Mesothelial cell of epicardium (in vitro differentiated cells): ENCODE measurements around the gene CXXC5. TPM values are rescaled to one million over a fixed set of nuclear protein-coding genes. Genes with fewer than 3 reads are reported as not detected.

ENCODE experiments used
- DNase-seq, 2 experiments: peaks; one replicate each; pipeline ENCODE4 v3.0.0; 2021; ENCODE audit warnings: low spot score in 2 of 2; ENCODE audit not compliant: unreplicated experiment in 2 of 2
- H3K27ac Mint-ChIP-seq: 2 replicates; pipeline ENCODE4 v1.8.0; 2021; ENCODE audit warnings: mixed read lengths
- H3K27me3 Mint-ChIP-seq: 2 replicates; pipeline ENCODE4 v1.8.0; 2021; ENCODE audit warnings: low read depth, mixed read lengths
- H3K36me3 Mint-ChIP-seq: 2 replicates; pipeline ENCODE4 v1.8.0; 2021; ENCODE audit warnings: mixed read lengths
- H3K4me1 Mint-ChIP-seq: 2 replicates; pipeline ENCODE4 v1.8.0; 2021; ENCODE audit warnings: mixed read lengths
- H3K4me3 Mint-ChIP-seq: 2 replicates; pipeline ENCODE4 v1.8.0; 2021; ENCODE audit warnings: mild to moderate bottlenecking, moderate library complexity, mixed read lengths
- H3K9me3 Mint-ChIP-seq: 2 replicates; pipeline ENCODE4 v1.8.0; 2021; ENCODE audit warnings: mixed read lengths
- CTCF ChIP-seq: fragments of 200-600 bp; sonication (generic); IDR thresholded peaks from one replicate; pipeline ENCODE4 v1.5.0; 2021; ENCODE audit warnings: antibody characterized with exemption; ENCODE audit not compliant: unreplicated experiment
- total RNA-seq: library from RNA; stranded (reverse); gene quantifications from 3 replicates; pipeline ENCODE4 v1.2.1, GENCODE V29; 2021

The CXXC5 gene
- total RNA-seq, 1 donor from 2014 or later: 37.4 TPM

GRCh38 chr5:139671096-139671841 lies 23.1 kb downstream of the CXXC5 start:
- Mint-ChIP-seq H3K27me3 (no peaks in the 10 kb centered on the region), H3K9me3 (no peaks in the 10 kb centered on the region), H3K4me3 (no peak overlapping the region), H3K27ac (peak overlapping the region; percentile 85), H3K36me3 (no peaks in the 10 kb centered on the region), H3K4me1 (peaks cover 51% of the 10 kb centered on the region)
- DNase-seq: no peak
- no peak for TF ChIP-seq CTCF

- TF ChIP-seq CTCF: no peak
Measured at GRCh38 chr5:139675213-139675612, 27.1 kb downstream of the CXXC5 start.

DNA sequence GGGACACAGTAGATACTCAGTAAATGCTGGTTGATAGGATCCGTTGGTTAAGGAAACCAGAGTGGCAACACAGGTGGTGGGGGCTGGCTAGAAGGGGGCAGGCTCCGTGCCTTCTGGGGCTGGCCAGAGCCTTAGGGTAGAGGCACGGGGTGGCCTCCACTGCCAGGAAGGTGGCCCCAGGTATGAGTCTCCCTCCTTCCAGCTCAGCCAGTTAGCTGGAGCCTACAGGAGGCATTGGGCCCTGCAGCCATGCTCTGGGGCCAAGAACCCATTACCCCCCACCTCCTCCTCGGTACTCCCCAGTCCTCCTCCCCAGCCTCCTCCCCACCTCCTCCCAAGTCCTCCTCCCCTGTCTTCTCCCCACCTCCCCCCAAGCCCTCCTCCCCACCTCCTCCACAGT lies 27.7 kb downstream of the CXXC5 start:
- Mint-ChIP-seq H3K27me3 (no peaks in the 10 kb centered on the region), H3K4me1 (peaks cover 43% of the 10 kb centered on the region), H3K36me3 (peaks cover 7% of the 10 kb centered on the region), H3K9me3 (no peaks in the 10 kb centered on the region), H3K4me3 (no peak overlapping the region), H3K27ac (no peak overlapping the region)
- TF ChIP-seq CTCF: no peak
- DNase-seq: no peak

More at GRCh38 chr5:139675213-139675612, 27.1 kb downstream of the CXXC5 start:
- H3K4me3 Mint-ChIP-seq: no peak overlapping the region
- no peaks in the 10 kb centered on the region for H3K9me3 Mint-ChIP-seq
- H3K36me3 Mint-ChIP-seq: peaks cover 5% of the 10 kb centered on the region
- H3K4me1 Mint-ChIP-seq: peaks cover 49% of the 10 kb centered on the region
- no peaks in the 10 kb centered on the region for H3K27me3 Mint-ChIP-seq
- no peak for DNase-seq
- peak overlapping the region; percentile 15 for H3K27ac Mint-ChIP-seq

DNA sequence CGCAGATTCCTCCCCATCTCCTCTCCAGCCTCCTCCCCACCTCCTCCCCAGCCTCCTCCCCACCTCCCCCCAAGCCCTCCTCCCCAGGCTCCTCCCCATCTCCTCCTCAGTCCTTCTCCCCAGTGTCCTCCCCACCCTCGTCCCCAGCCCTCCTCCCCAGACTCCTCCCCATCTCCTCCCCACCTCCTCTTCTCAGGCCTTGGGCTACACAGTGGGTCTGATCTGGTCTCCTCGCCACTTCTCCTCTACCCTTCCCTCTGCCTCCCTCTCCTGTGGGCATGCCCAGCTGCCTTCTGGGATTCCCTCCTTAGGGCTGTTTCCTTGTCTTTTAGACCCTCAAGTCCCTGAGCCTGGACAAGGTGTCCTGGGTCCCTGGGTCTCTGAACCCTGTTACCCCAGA lies 28.3 kb downstream of the CXXC5 start:
- Mint-ChIP-seq H3K27ac (peak overlapping the region; percentile 84), H3K27me3 (no peaks in the 10 kb centered on the region), H3K9me3 (no peaks in the 10 kb centered on the region), H3K4me1 (peaks cover 38% of the 10 kb centered on the region), H3K4me3 (no peak overlapping the region), H3K36me3 (peaks cover 7% of the 10 kb centered on the region)
- no peak for TF ChIP-seq CTCF
- DNase-seq: no peak

- no peaks in the 10 kb centered on the region for H3K27me3 Mint-ChIP-seq
- peaks cover 33% of the 10 kb centered on the region for H3K4me1 Mint-ChIP-seq
- H3K27ac Mint-ChIP-seq: peak overlapping the region; percentile 86
- H3K36me3 Mint-ChIP-seq: peaks cover 7% of the 10 kb centered on the region
- no peaks in the 10 kb centered on the region for H3K9me3 Mint-ChIP-seq
- H3K4me3 Mint-ChIP-seq: no peak overlapping the region
- DNase-seq: no peak
- TF ChIP-seq CTCF: no peak
Measured at GRCh38 chr5:139676951-139677735, 29.0 kb downstream of the CXXC5 start.
